Measurements from ENCODE around the gene FAM20C.

FAM20C gene

DNA sequence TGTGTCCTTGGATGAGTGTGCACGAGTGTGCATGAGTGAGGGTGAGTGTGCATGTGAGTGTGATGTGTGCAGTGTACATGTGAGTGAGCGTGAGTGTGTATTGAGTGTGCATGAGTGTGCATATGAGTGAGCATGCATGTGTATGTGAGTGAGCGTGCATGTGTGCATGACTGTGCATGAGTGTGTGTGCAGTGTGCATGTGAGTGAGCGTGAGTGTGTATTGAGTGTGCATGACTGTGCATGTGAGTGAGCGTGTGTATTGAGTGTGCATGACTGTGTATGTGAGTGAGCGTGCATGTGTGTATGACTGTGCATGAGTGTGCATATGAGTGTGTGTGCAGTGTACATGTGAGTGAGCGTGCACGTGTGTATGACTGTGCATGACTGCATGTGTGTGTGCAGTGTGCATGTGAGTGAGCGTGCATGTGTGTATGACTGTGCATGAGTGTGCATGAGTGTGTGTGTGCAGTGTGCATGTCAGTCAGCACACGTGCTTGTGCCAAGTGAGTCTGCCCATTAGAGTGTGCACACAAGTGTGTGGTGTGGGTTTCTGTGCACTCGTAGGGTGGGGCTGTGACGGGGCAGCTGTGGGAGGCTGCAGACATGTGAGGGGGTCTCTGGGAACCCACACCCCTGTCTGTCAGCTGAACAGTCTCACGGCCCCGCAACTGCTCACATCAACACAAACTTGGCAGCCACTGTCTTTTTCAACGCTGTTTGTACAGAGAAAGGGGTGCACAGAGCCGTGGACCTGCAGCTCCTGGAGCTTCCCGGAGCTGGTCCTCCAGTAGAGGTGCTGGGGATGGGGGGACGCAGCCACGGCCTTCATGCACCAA, 112.4 kb downstream of the FAM20C start:
- Histone ChIP-seq H3K14ac (ENCODE audit: low read length in 2 of 2) (no peak overlapping the region), H3K23ac (ENCODE audit: low read length in 2 of 2) (no peak overlapping the region), H3K36me3 (ENCODE audit: control insufficient read depth in 1 of 2, insufficient read depth in 2 of 2, low read depth in 1 of 2, low read length in 2 of 2) (no peaks in the 10 kb centered on the region), H3K4ac (ENCODE audit: low read depth in 1 of 2, low read length in 2 of 2) (no peak overlapping the region), H4K91ac (ENCODE audit: low read length) (no peak overlapping the region), H4K8ac (ENCODE audit: low read length) (no peak overlapping the region), H3K9me3 (ENCODE audit: control insufficient read depth, low read length) (peaks cover 3% of the 10 kb centered on the region), H2BK12ac (ENCODE audit: low read length in 2 of 2) (no peak overlapping the region), H3K27ac (ENCODE audit: low read length, poor library complexity, severe bottlenecking) (no peak overlapping the region), H3K4me1 (ENCODE audit: control insufficient read depth, insufficient read depth, low read depth, low read length) (peaks cover 10% of the 10 kb centered on the region), H3K27me3 (ENCODE audit: control insufficient read depth in 1 of 2, insufficient read depth in 1 of 2, low read length in 2 of 2) (peaks cover 10 to 31% of the 10 kb centered on the region in 2 experiments), H2AK5ac (ENCODE audit: low read length, severe bottlenecking) (no peak overlapping the region), H3K4me3 (ENCODE audit: insufficient read depth in 1 of 2, low read depth in 1 of 2, low read length in 2 of 2) (no peak overlapping the region), H3K4me2 (ENCODE audit: low read length, poor library complexity, severe bottlenecking) (no peak overlapping the region), H2BK120ac (ENCODE audit: low read depth, low read length) (no peak overlapping the region), H2AFZ (ENCODE audit: low read depth, low read length) (no peak overlapping the region), H3K18ac (ENCODE audit: low read depth in 1 of 2, low read length in 2 of 2) (no peak overlapping the region), H3K9ac (ENCODE audit: low read length) (no peak overlapping the region), H2BK15ac (ENCODE audit: low read depth, poor library complexity, severe bottlenecking) (no peak overlapping the region), H3K79me1 (replicated peaks; ENCODE audit: low read length, poor library complexity, severe bottlenecking) (no peaks in the 10 kb centered on the region), H2BK5ac (ENCODE audit: low read depth, low read length, poor library complexity, severe bottlenecking) (no peak overlapping the region)
- DNase-seq = no peak
- 87% methylated on average over 17 of the region's 19 CpGs for WGBS

DNA sequence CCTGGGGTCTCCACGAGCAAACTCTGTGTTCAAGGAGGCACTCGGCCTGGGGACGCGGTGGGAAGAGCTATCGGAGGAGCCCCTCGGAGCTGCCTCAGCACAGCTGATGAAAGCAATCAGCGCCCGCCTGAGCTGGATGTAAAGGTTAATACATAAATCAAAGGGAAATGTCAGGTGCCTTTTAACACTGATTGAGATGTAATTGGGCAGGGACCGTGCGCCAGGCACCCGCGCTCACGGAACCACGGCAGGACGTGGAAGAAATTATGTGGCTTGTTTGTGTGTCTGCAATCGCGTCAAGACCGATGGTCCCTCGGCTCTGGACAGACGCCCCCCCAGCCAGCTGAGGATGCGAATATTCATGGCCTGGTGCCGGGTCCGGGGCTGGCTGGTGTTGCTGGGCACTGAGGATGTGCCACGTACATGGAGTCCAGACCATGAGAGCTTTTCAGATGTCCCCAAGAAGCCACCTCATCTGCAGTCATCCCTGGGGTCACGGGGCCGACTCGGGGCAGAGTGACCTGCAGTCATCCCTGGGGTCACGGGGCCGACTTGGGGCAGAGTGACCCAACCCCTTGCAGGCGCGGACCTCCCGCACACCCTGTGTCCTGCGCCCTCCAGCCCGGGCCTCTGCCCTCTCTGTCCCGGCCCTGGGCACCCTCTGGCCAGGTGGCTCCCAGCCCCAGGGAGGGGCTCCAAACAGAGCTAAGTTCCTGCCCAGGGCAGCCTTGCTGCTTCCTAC, 113.2 kb downstream of the FAM20C start:
- Histone ChIP-seq H2BK12ac (ENCODE audit: low read length in 2 of 2) (no peak overlapping the region), H3K4me1 (ENCODE audit: control insufficient read depth, insufficient read depth, low read depth, low read length) (peaks cover 8% of the 10 kb centered on the region), H3K18ac (ENCODE audit: low read depth in 1 of 2, low read length in 2 of 2) (no peak overlapping the region), H2AFZ (ENCODE audit: low read depth, low read length) (no peak overlapping the region), H3K4me2 (ENCODE audit: low read length, poor library complexity, severe bottlenecking) (no peak overlapping the region), H4K91ac (ENCODE audit: low read length) (no peak overlapping the region), H2AK5ac (ENCODE audit: low read length, severe bottlenecking) (no peak overlapping the region), H2BK5ac (ENCODE audit: low read depth, low read length, poor library complexity, severe bottlenecking) (no peak overlapping the region), H3K4me3 (ENCODE audit: insufficient read depth in 1 of 2, low read depth in 1 of 2, low read length in 2 of 2) (no peak overlapping the region), H3K27me3 (ENCODE audit: control insufficient read depth in 1 of 2, insufficient read depth in 1 of 2, low read length in 2 of 2) (peaks cover 8 to 27% of the 10 kb centered on the region in 2 experiments), H3K4ac (ENCODE audit: low read depth in 1 of 2, low read length in 2 of 2) (no peak overlapping the region), H3K79me1 (replicated peaks; ENCODE audit: low read length, poor library complexity, severe bottlenecking) (no peaks in the 10 kb centered on the region), H3K9ac (ENCODE audit: low read length) (no peak overlapping the region), H2BK120ac (ENCODE audit: low read depth, low read length) (no peak overlapping the region), H2BK15ac (ENCODE audit: low read depth, poor library complexity, severe bottlenecking) (no peak overlapping the region), H3K14ac (ENCODE audit: low read length in 2 of 2) (no peak overlapping the region), H3K23ac (ENCODE audit: low read length in 2 of 2) (no peak overlapping the region), H4K8ac (ENCODE audit: low read length) (no peak overlapping the region), H3K36me3 (ENCODE audit: control insufficient read depth in 1 of 2, insufficient read depth in 2 of 2, low read depth in 1 of 2, low read length in 2 of 2) (no peaks in the 10 kb centered on the region), H3K27ac (ENCODE audit: low read length, poor library complexity, severe bottlenecking) (no peak overlapping the region), H3K9me3 (ENCODE audit: control insufficient read depth, low read length) (peaks cover 3% of the 10 kb centered on the region)
- no peak for DNase-seq
- WGBS = 93% methylated on average over 35 of the region's 35 CpGs

DNA sequence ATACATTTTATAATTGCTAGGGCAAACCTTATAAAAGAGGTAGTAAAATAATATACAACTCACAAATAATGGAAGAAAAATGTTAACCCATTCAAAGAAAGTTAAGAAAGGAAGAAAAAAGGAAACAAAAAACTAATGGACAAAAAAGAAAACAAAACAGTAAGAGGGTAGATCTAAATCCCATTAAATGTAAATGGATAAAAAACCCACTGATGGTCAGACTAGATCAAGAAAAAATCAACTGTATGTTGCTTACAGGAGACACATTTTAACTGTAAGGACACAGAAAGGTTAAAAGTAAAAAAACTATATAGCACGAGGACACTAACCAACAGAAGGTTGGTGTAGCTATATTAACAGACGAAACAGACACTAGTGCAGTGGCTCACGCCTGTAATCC, 115.6 kb downstream of the FAM20C start:
- Histone ChIP-seq H2AK5ac (ENCODE audit: low read length, severe bottlenecking) (no peak overlapping the region), H2BK120ac (ENCODE audit: low read depth, low read length) (no peak overlapping the region), H3K27me3 (ENCODE audit: control insufficient read depth in 1 of 2, insufficient read depth in 1 of 2, low read length in 2 of 2) (peaks cover 21 to 32% of the 10 kb centered on the region in 2 experiments), H3K36me3 (ENCODE audit: control insufficient read depth in 1 of 2, insufficient read depth in 2 of 2, low read depth in 1 of 2, low read length in 2 of 2) (no peaks in the 10 kb centered on the region), H3K4ac (ENCODE audit: low read depth in 1 of 2, low read length in 2 of 2) (no peak overlapping the region), H3K9me3 (ENCODE audit: control insufficient read depth, low read length) (peaks cover 3% of the 10 kb centered on the region), H2BK15ac (ENCODE audit: low read depth, poor library complexity, severe bottlenecking) (no peak overlapping the region), H3K4me1 (ENCODE audit: control insufficient read depth, insufficient read depth, low read depth, low read length) (no peaks in the 10 kb centered on the region), H3K27ac (ENCODE audit: low read length, poor library complexity, severe bottlenecking) (no peak overlapping the region), H3K23ac (ENCODE audit: low read length in 2 of 2) (no peak overlapping the region), H4K8ac (ENCODE audit: low read length) (no peak overlapping the region), H3K9ac (ENCODE audit: low read length) (no peak overlapping the region), H2AFZ (ENCODE audit: low read depth, low read length) (no peak overlapping the region), H2BK5ac (ENCODE audit: low read depth, low read length, poor library complexity, severe bottlenecking) (no peak overlapping the region), H4K91ac (ENCODE audit: low read length) (no peak overlapping the region), H3K14ac (ENCODE audit: low read length in 2 of 2) (no peak overlapping the region), H2BK12ac (ENCODE audit: low read length in 2 of 2) (no peak overlapping the region), H3K18ac (ENCODE audit: low read depth in 1 of 2, low read length in 2 of 2) (no peak overlapping the region), H3K79me1 (replicated peaks; ENCODE audit: low read length, poor library complexity, severe bottlenecking) (no peaks in the 10 kb centered on the region), H3K4me2 (ENCODE audit: low read length, poor library complexity, severe bottlenecking) (no peak overlapping the region), H3K4me3 (ENCODE audit: insufficient read depth in 1 of 2, low read depth in 1 of 2, low read length in 2 of 2) (no peak overlapping the region)
- DNase-seq = no peak
- 83% methylated on average over 3 of the region's 3 CpGs for WGBS

DNA sequence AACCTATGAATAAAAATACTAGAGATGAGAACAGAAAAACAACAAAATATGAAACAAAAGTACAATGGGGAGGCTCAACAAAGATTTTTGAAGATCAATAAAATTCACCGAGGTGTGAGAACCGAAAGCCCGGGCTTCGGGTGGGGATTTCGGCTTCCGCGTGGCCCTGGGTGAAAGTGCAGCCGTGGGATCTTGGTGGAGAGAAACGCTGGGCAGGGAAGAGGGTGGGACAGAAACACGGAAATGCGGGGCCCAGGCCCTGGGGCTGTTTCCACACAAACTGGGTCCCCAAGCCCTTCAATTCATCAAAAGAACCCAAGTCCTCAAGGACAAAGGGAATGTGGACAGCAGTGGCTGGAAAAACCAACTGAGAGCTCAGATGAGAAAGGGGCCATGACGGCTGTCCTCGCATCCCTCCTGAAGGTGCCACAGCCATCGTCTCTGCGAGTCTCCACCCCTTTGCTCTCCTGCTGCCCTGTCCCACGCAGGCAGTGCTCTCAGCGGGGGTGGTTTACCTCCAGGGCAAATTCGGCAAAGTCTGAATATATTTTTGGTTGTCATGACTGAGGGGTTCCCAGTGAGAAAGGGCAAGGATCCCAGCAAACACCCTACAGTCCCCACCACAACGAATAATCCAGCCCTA, 117.3 kb downstream of the FAM20C start:
- Histone ChIP-seq H3K9me3 (ENCODE audit: control insufficient read depth, low read length) (peaks cover 4% of the 10 kb centered on the region), H2AK5ac (ENCODE audit: low read length, severe bottlenecking) (no peak overlapping the region), H3K4ac (ENCODE audit: low read depth in 1 of 2, low read length in 2 of 2) (no peak overlapping the region), H3K36me3 (ENCODE audit: control insufficient read depth in 1 of 2, insufficient read depth in 2 of 2, low read depth in 1 of 2, low read length in 2 of 2) (no peaks in the 10 kb centered on the region), H3K9ac (ENCODE audit: low read length) (no peak overlapping the region), H4K91ac (ENCODE audit: low read length) (no peak overlapping the region), H3K4me1 (ENCODE audit: control insufficient read depth, insufficient read depth, low read depth, low read length) (no peaks in the 10 kb centered on the region), H3K27ac (ENCODE audit: low read length, poor library complexity, severe bottlenecking) (no peak overlapping the region), H2BK120ac (ENCODE audit: low read depth, low read length) (no peak overlapping the region), H3K4me3 (ENCODE audit: insufficient read depth in 1 of 2, low read depth in 1 of 2, low read length in 2 of 2) (no peak overlapping the region), H2BK12ac (ENCODE audit: low read length in 2 of 2) (no peak overlapping the region), H3K79me1 (replicated peaks; ENCODE audit: low read length, poor library complexity, severe bottlenecking) (no peaks in the 10 kb centered on the region), H2BK5ac (ENCODE audit: low read depth, low read length, poor library complexity, severe bottlenecking) (no peak overlapping the region), H2BK15ac (ENCODE audit: low read depth, poor library complexity, severe bottlenecking) (no peak overlapping the region), H4K8ac (ENCODE audit: low read length) (no peak overlapping the region), H2AFZ (ENCODE audit: low read depth, low read length) (no peak overlapping the region), H3K23ac (ENCODE audit: low read length in 2 of 2) (no peak overlapping the region), H3K27me3 (ENCODE audit: control insufficient read depth in 1 of 2, insufficient read depth in 1 of 2, low read length in 2 of 2) (peaks cover 22 to 46% of the 10 kb centered on the region in 2 experiments), H3K4me2 (ENCODE audit: low read length, poor library complexity, severe bottlenecking) (no peak overlapping the region), H3K18ac (ENCODE audit: low read depth in 1 of 2, low read length in 2 of 2) (no peak overlapping the region), H3K14ac (ENCODE audit: low read length in 2 of 2) (no peak overlapping the region)
- no peak for DNase-seq
- 94% methylated on average over 11 of the region's 19 CpGs for WGBS
